HepG2 (cell line): ENCODE results near the gene RFC2. TPM values are rescaled to one million over a fixed set of nuclear protein-coding genes. Genes with fewer than 3 reads are reported as not detected.

ENCODE experiments used
- ARID3A ChIP-seq: IDR thresholded peaks from 2 replicates; pipeline ENCODE4 v1.6.1; 2012; ENCODE audit warnings: low read depth, low read length, improper control_type of control experiment
- BCL6 ChIP-seq: IDR thresholded peaks from 2 replicates; pipeline ENCODE4 v1.6.1; 2016; ENCODE audit warnings: missing genetic modification reagents, missing compliant biosample characterization
- CEBPG ChIP-seq: IDR thresholded peaks from 2 replicates; pipeline ENCODE4 v1.6.1; 2016
- FOXC1 ChIP-seq: sonication (generic); formaldehyde crosslinking; IDR thresholded peaks from 2 replicates; pipeline ENCODE4 v1.8.0; 2022; ENCODE audit warnings: mild to moderate bottlenecking, missing genetic modification reagents, borderline replicate concordance
- MAFG ChIP-seq: sonication (generic); formaldehyde crosslinking; IDR thresholded peaks from 2 replicates; pipeline ENCODE4 v1.5.1; 2020; ENCODE audit warnings: mild to moderate bottlenecking, missing genetic modification reagents
- MNT ChIP-seq: fragments of 450-650 bp; IDR thresholded peaks from 2 replicates; pipeline ENCODE4 v1.6.1; 2016
- RFX1 ChIP-seq: fragments of 450-650 bp; IDR thresholded peaks from 2 replicates; pipeline ENCODE4 v1.6.1; 2017
- SMYD3 ChIP-seq: sonication (generic); formaldehyde crosslinking; IDR thresholded peaks from 2 replicates; pipeline ENCODE4 v1.8.1; 2023; ENCODE audit warnings: mild to moderate bottlenecking, missing genetic modification reagents
- TAF15 ChIP-seq: fragments of 200-400 bp; formaldehyde crosslinking; IDR thresholded peaks from one replicate; pipeline ENCODE4 v1.6.1; 2018; ENCODE audit warnings: mild to moderate bottlenecking, low read depth, low read length; ENCODE audit not compliant: poor library complexity, severe bottlenecking
- TARDBP ChIP-seq: sonication (generic); formaldehyde crosslinking; IDR thresholded peaks from 2 replicates; pipeline ENCODE4 v1.8.0; 2022; ENCODE audit warnings: mild to moderate bottlenecking, missing genetic modification reagents
- TP53 ChIP-seq: sonication (generic); formaldehyde crosslinking; conservative IDR thresholded peaks from 2 replicates; pipeline ENCODE4 v1.4.0; 2020; ENCODE audit warnings: missing genetic modification reagents
- ZNF383 ChIP-seq: sonication (generic); formaldehyde crosslinking; IDR thresholded peaks from 2 replicates; pipeline ENCODE4 v1.4.0; 2020; ENCODE audit warnings: missing genetic modification reagents, mild to moderate bottlenecking, borderline replicate concordance
- polyA plus RNA-seq, 8 experiments: library from polyadenylated mRNA; depleted of rRNA in 3 of 8; stranded (reverse) in 7 of 8; unstranded in 1 of 8; fragments of >200 nt; fragmentation: Illumina TruSeq in 4 of 8; extraction: Trizol in 4 of 8; gene quantifications; 2 replicates each; pipeline versions ENCODE4 v1.2.1 to v1.2.3, GENCODE V29; 2011 to 2016; ENCODE audit warnings: low read depth in 4 of 8, missing spikeins in 1 of 8, mixed read lengths in 1 of 8; ENCODE audit not compliant: insufficient read depth in 1 of 8
- total RNA-seq, 5 experiments: library from RNA; depleted of rRNA; stranded (reverse); fragments of >200 nt; fragmentation: Illumina TruSeq; extraction: Trizol; gene quantifications; 2 replicates each; pipeline ENCODE4 v1.2.3, GENCODE V29; 2016; ENCODE audit warnings: low read depth in 1 of 5
- TF ChIP-seq, protein P1 (sequence below), 2 experiments: fragments of 450-650 bp in 1 of 2; sonication (generic) in 1 of 2; formaldehyde crosslinking in 1 of 2; IDR thresholded peaks; 2 replicates each; pipeline versions ENCODE4 v1.6.1 to v1.8.0; 2016 to 2022; ENCODE audit warnings: antibody characterized with exemption in 1 of 2, mild to moderate bottlenecking in 1 of 2, missing genetic modification reagents in 1 of 2
- TF ChIP-seq, protein P2 (sequence below): sonication (generic); formaldehyde crosslinking; IDR thresholded peaks from 2 replicates; pipeline ENCODE4 v1.4.0; 2020; ENCODE audit warnings: missing genetic modification reagents, mild to moderate bottlenecking, borderline replicate concordance

Gene RFC2
- total and polyA plus RNA-seq, 2 of the 13 experiments (the other 11 are each of a cell fraction or from before 2014, with no cell fraction given) = 14.6 to 43.5 TPM

GRCh38 chr7:74269757-74270277, 15.6 kb upstream of the RFC2 start (continued):
- TF ChIP-seq, protein P1, sequence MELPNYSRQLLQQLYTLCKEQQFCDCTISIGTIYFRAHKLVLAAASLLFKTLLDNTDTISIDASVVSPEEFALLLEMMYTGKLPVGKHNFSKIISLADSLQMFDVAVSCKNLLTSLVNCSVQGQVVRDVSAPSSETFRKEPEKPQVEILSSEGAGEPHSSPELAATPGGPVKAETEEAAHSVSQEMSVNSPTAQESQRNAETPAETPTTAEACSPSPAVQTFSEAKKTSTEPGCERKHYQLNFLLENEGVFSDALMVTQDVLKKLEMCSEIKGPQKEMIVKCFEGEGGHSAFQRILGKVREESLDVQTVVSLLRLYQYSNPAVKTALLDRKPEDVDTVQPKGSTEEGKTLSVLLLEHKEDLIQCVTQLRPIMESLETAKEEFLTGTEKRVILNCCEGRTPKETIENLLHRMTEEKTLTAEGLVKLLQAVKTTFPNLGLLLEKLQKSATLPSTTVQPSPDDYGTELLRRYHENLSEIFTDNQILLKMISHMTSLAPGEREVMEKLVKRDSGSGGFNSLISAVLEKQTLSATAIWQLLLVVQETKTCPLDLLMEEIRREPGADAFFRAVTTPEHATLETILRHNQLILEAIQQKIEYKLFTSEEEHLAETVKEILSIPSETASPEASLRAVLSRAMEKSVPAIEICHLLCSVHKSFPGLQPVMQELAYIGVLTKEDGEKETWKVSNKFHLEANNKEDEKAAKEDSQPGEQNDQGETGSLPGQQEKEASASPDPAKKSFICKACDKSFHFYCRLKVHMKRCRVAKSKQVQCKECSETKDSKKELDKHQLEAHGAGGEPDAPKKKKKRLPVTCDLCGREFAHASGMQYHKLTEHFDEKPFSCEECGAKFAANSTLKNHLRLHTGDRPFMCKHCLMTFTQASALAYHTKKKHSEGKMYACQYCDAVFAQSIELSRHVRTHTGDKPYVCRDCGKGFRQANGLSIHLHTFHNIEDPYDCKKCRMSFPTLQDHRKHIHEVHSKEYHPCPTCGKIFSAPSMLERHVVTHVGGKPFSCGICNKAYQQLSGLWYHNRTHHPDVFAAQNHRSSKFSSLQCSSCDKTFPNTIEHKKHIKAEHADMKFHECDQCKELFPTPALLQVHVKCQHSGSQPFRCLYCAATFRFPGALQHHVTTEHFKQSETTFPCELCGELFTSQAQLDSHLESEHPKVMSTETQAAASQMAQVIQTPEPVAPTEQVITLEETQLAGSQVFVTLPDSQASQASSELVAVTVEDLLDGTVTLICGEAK (IDR thresholded peaks at IDR 0.05) = no peak
- TF ChIP-seq, protein P1 (CRISPR knock-in tag; IDR thresholded peaks at IDR 0.05) = no peak
- TF ChIP-seq TP53 (CRISPR knock-in tag) = no peak
- TF ChIP-seq TAF15 = no peak
- TF ChIP-seq BCL6 (CRISPR knock-in tag) = 0 out of 2 replicates have a peak, but pooled peaks have one; percentile 24
- peak; percentile 47; the same call in 1 of the 2 replicates for TF ChIP-seq CEBPG (CRISPR knock-in tag)
- no peak for TF ChIP-seq RFX1
- peak; percentile 58 for TF ChIP-seq ARID3A
- TF ChIP-seq ZNF383 (CRISPR knock-in tag) = no peak
- TF ChIP-seq FOXC1 (CRISPR knock-in tag) = no peak
- no peak for TF ChIP-seq MAFG
- no peak for TF ChIP-seq SMYD3 (CRISPR knock-in tag)
- TF ChIP-seq, protein P2, sequence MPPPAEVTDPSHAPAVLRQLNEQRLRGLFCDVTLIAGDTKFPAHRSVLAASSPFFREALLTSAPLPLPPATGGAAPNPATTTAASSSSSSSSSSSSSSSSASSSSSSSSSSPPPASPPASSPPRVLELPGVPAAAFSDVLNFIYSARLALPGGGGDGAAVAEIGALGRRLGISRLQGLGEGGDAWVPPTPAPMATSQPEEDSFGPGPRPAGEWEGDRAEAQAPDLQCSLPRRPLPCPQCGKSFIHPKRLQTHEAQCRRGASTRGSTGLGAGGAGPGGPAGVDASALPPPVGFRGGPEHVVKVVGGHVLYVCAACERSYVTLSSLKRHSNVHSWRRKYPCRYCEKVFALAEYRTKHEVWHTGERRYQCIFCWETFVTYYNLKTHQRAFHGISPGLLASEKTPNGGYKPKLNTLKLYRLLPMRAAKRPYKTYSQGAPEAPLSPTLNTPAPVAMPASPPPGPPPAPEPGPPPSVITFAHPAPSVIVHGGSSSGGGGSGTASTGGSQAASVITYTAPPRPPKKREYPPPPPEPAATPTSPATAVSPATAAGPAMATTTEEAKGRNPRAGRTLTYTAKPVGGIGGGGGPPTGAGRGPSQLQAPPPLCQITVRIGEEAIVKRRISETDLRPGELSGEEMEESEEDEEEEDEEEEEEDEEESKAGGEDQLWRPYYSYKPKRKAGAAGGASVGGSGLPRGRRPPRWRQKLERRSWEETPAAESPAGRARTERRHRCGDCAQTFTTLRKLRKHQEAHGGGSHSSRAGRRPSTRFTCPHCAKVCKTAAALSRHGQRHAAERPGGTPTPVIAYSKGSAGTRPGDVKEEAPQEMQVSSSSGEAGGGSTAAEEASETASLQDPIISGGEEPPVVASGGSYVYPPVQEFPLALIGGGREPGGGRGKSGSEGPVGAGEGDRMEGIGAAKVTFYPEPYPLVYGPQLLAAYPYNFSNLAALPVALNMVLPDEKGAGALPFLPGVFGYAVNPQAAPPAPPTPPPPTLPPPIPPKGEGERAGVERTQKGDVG (CRISPR knock-in tag) = no peak
- TF ChIP-seq TARDBP = 0 out of 2 replicates have a peak, but pooled peaks have one; percentile 33
- TF ChIP-seq MNT = no peak
